GM23338 (cell line): ENCODE results near the gene FBXW7. TPM values are rescaled to one million over a fixed set of nuclear protein-coding genes. Genes with fewer than 3 reads are reported as not detected.

Experiments
- ATAC-seq: fragments of 200-7000 bp; cut with Tn5 transposase; 3 replicates; pipeline ENCODE4 v1.9.1; 2020
- DNase-seq: peaks from one replicate; pipeline ENCODE4 v3.0.0-alpha.2; 2015; ENCODE audit warnings: low spot score
- H2AFZ ChIP-seq: fragments of 200-600 bp; sonication (generic); 2 replicates; pipeline ENCODE4 v1.8.0; 2016; ENCODE audit warnings: antibody characterized with exemption, mild to moderate bottlenecking, moderate library complexity
- H3F3A ChIP-seq: fragments of 200-600 bp; sonication (generic); replicated peaks from 2 replicates; pipeline ENCODE4 v1.8.0; 2017; ENCODE audit warnings: antibody characterized with exemption, mixed run types, low read depth
- H3K27ac ChIP-seq: fragments of 200-600 bp; sonication (generic); 2 replicates; pipeline ENCODE4 v1.6.1; 2016; ENCODE audit warnings: low read depth
- H3K27me3 ChIP-seq: fragments of 200-600 bp; sonication (generic); 2 replicates; pipeline ENCODE4 v1.8.0; 2016; ENCODE audit warnings: mild to moderate bottlenecking, mixed run types, moderate library complexity; ENCODE audit not compliant: insufficient read depth
- H3K36me3 ChIP-seq: fragments of 200-600 bp; sonication (generic); 2 replicates; pipeline ENCODE4 v1.8.0; 2016; ENCODE audit warnings: mild to moderate bottlenecking; ENCODE audit not compliant: insufficient read depth
- H3K4me1 ChIP-seq: fragments of 200-600 bp; sonication (generic); 2 replicates; pipeline ENCODE4 v1.8.0; 2016; ENCODE audit warnings: mild to moderate bottlenecking, moderate library complexity; ENCODE audit not compliant: insufficient read depth
- H3K4me2 ChIP-seq: fragments of 200-600 bp; sonication (generic); 2 replicates; pipeline ENCODE4 v1.7.1; 2017; ENCODE audit warnings: mixed run types
- H3K4me3 ChIP-seq: fragments of 200-600 bp; sonication (generic); 2 replicates; pipeline ENCODE4 v1.6.1; 2016; ENCODE audit warnings: mixed run types
- H3K79me2 ChIP-seq: fragments of 200-600 bp; sonication (generic); replicated peaks from 2 replicates; pipeline ENCODE4 v1.8.0; 2017; ENCODE audit warnings: mild to moderate bottlenecking; ENCODE audit not compliant: insufficient read depth
- H3K9me2 ChIP-seq: fragments of 200-600 bp; sonication (generic); 2 replicates; pipeline ENCODE4 v1.8.0; 2017; ENCODE audit not compliant: insufficient read depth
- H4K20me1 ChIP-seq: fragments of 200-600 bp; sonication (generic); replicated peaks from 2 replicates; pipeline ENCODE4 v1.8.0; 2017; ENCODE audit warnings: mild to moderate bottlenecking; ENCODE audit not compliant: insufficient read depth
- H3K27ac Mint-ChIP-seq: 2 replicates; pipeline ENCODE4 v1.8.0; 2020; ENCODE audit warnings: inconsistent platforms, mild to moderate bottlenecking, moderate library complexity, mixed read lengths
- H3K27me3 Mint-ChIP-seq: 3 replicates; pipeline ENCODE4 v1.8.0; 2022; ENCODE audit warnings: low read depth, mild to moderate bottlenecking, moderate library complexity, mixed read lengths, inconsistent platforms; ENCODE audit not compliant: insufficient read depth, poor library complexity
- H3K36me3 Mint-ChIP-seq: 3 replicates; pipeline ENCODE4 v1.8.0; 2021; ENCODE audit warnings: low read depth, mild to moderate bottlenecking, inconsistent platforms, moderate library complexity, mixed read lengths
- H3K4me1 Mint-ChIP-seq: 3 replicates; pipeline ENCODE4 v1.8.0; 2020; ENCODE audit warnings: mild to moderate bottlenecking, inconsistent platforms, mixed read lengths
- H3K4me3 Mint-ChIP-seq: 3 replicates; pipeline ENCODE4 v1.8.0; 2021; ENCODE audit warnings: moderate library complexity, mild to moderate bottlenecking, inconsistent platforms, mixed read lengths
- H3K9me3 Mint-ChIP-seq: 3 replicates; pipeline ENCODE4 v1.8.0; 2020; ENCODE audit warnings: moderate library complexity, mild to moderate bottlenecking, inconsistent platforms, mixed read lengths
- CREB1 ChIP-seq: fragments of 250-450 bp; sonication (Bioruptor Pico); IDR thresholded peaks from 2 replicates; pipeline ENCODE4 v1.5.0; 2020; ENCODE audit warnings: low read depth, mild to moderate bottlenecking, moderate library complexity
- CTCF ChIP-seq, 2 experiments: fragments of 200-600 bp in 1 of 2; sonication (generic) in 1 of 2; conservative IDR thresholded peaks; 2 replicates each; pipeline versions ENCODE4 v1.5.1 to v1.6.1; 2016 to 2017; ENCODE audit warnings: antibody characterized with exemption in 2 of 2, low read depth in 2 of 2, mild to moderate bottlenecking in 2 of 2, moderate library complexity in 1 of 2
- ETS1 ChIP-seq: IDR thresholded peaks from 2 replicates; pipeline ENCODE4 v1.6.1; 2016; ENCODE audit warnings: antibody characterized with exemption
- EZH2 ChIP-seq: fragments of 200-600 bp; sonication (generic); IDR thresholded peaks from one replicate; pipeline ENCODE4 v1.8.0; 2017; ENCODE audit warnings: antibody characterized with exemption, mild to moderate bottlenecking, low read depth; ENCODE audit not compliant: unreplicated experiment
- EZH2phosphoT487 ChIP-seq: fragments of 200-600 bp; sonication (generic); IDR thresholded peaks from one replicate; pipeline ENCODE4 v1.8.1; 2018; ENCODE audit warnings: antibody characterized with exemption; ENCODE audit not compliant: unreplicated experiment
- JUNB ChIP-seq: IDR thresholded peaks from one replicate; pipeline ENCODE4 v1.6.1; 2016; ENCODE audit warnings: antibody characterized with exemption; ENCODE audit not compliant: unreplicated experiment
- NANOG ChIP-seq: IDR thresholded peaks from 2 replicates; pipeline ENCODE4 v1.6.1; 2016; ENCODE audit warnings: antibody characterized with exemption, borderline replicate concordance
- POLR2AphosphoS5 ChIP-seq: IDR thresholded peaks from 2 replicates; pipeline ENCODE4 v1.6.1; 2016; ENCODE audit warnings: antibody characterized with exemption, low read depth
- REST ChIP-seq: IDR thresholded peaks from one replicate; pipeline ENCODE4 v1.6.1; 2018; ENCODE audit warnings: antibody characterized with exemption; ENCODE audit not compliant: unreplicated experiment
- STAT1 ChIP-seq: IDR thresholded peaks from one replicate; pipeline ENCODE4 v1.6.1; 2016; ENCODE audit warnings: antibody characterized with exemption; ENCODE audit not compliant: unreplicated experiment
- ZNF114 ChIP-seq: fragments of 250-450 bp; sonication (Bioruptor Pico); IDR thresholded peaks from 2 replicates; pipeline ENCODE4 v1.5.0; 2020; ENCODE audit warnings: mild to moderate bottlenecking, moderate library complexity
- ZNF331 ChIP-seq: fragments of 250-450 bp; sonication (Bioruptor Pico); IDR thresholded peaks from 2 replicates; pipeline ENCODE4 v1.5.0; 2020; ENCODE audit warnings: low read depth, mild to moderate bottlenecking, moderate library complexity
- ZNF462 ChIP-seq: fragments of 250-450 bp; sonication (Bioruptor Pico); IDR thresholded peaks from 2 replicates; pipeline ENCODE4 v1.5.0; 2020; ENCODE audit warnings: mild to moderate bottlenecking, moderate library complexity
- polyA plus RNA-seq: library from polyadenylated mRNA; unstranded; fragments of >200 nt; fragmentation: Nextera tagmentation; extraction: Ambion mirVana; gene quantifications from 2 replicates; pipeline ENCODE4 v1.2.1, GENCODE V29; 2016
- total RNA-seq: library from RNA; depleted of rRNA; stranded (reverse); fragments of >200 nt; shearing (Covaris generic); gene quantifications from 2 replicates; pipeline ENCODE4 v1.2.3, GENCODE V29; 2014

Gene FBXW7
- total and polyA plus RNA-seq, 2 experiments from 2014 or later = 25.8 to 34.7 TPM

- Mint-ChIP-seq H3K4me1 (peaks cover 26% of the 10 kb centered on the region), H3K27me3 (peaks cover 6% of the 10 kb centered on the region), H3K4me3 (peak overlapping the region; percentile 9; the same call in 1 of the 3 replicates), H3K9me3 (no peaks in the 10 kb centered on the region), H3K27ac (peak overlapping the region; percentile 12; the same call in 1 of the 2 replicates), H3K36me3 (no peaks in the 10 kb centered on the region)
- Histone ChIP-seq H2AFZ (no peak overlapping the region), H3F3A (no peaks in the 10 kb centered on the region), H3K27ac (peak overlapping the region; percentile 78), H3K4me3 (no peak overlapping the region), H3K79me2 (peaks cover 98% of the 10 kb centered on the region), H3K4me1 (peaks cover 22% of the 10 kb centered on the region), H3K27me3 (no peaks in the 10 kb centered on the region), H4K20me1 (no peaks in the 10 kb centered on the region; the same call in 1 of the 2 replicates), H3K9me2 (no peaks in the 10 kb centered on the region), H3K4me2 (peak overlapping the region; percentile 45), H3K36me3 (no peaks in the 10 kb centered on the region)
- ATAC-seq = peak; percentile 69
- DNase-seq = peak; percentile 49
- TF ChIP-seq CTCF (conservative IDR thresholded peaks at IDR 0.05; ENCODE audit: low read depth in 2 of 2) = no peak
- TF ChIP-seq EZH2phosphoT487 = no peak
- TF ChIP-seq POLR2AphosphoS5 = no peak
- no peak for TF ChIP-seq NANOG
- TF ChIP-seq ZNF462 (CRISPR knock-in tag) = no peak
- no peak for TF ChIP-seq ETS1
- no peak for TF ChIP-seq EZH2
- TF ChIP-seq STAT1 = no peak
- no peak for TF ChIP-seq ZNF331 (CRISPR knock-in tag)
- no peak for TF ChIP-seq ZNF114 (CRISPR knock-in tag)
- no peak for TF ChIP-seq REST
- no peak for TF ChIP-seq CREB1 (CRISPR knock-in tag)
- no peak for TF ChIP-seq JUNB
Measured at GRCh38 chr4:152514356-152514755, 21.5 kb downstream of the FBXW7 start.
